Dedifferentiated amniotic fluid mesenchymal stem cell (primary cell): ENCODE data around the gene NSFL1C.

Experiments
- DNase-seq: peaks from one replicate; pipeline ENCODE4 v3.0.0-alpha.2; 2016; ENCODE audit errors: extremely low spot score

Gene NSFL1C

DNA sequence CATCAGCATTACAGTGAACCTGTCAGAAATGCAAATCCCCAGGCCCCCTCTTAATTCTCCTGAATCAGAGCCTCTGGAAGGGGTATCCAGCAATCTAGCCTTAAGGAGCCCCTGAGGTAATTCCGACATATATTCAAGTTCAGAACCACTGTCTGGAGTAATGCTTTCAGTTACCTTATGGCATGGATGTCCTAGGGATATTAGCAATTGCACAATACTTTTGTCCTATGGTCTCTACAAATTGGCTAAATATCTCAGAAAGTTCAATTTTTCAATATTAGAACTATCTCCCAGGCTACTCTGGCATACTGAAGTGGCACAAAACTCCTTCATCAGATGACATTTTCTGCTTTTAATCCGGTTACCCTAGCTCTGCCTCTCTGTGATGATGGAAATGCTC lies 6.4 kb downstream of the NSFL1C start:
- DNase-seq: no peak

DNA sequence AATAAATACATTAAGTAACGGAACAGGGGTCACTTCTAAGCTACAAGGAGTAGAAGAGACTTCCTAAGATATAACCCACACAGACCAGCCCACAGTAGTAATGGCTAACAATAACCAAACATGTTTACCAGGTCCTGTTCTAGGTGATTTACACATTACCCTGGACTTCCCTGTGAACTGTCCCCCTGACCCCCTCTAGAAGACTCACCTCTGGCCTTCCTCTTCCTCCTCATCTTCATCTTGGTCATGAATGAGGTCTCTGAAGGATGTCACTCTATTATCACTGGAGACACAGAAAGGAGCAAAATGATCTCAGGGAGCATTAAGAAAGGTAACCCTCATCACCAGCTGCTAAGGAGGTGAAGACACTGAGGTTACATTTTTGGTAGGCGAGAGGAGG lies 8.7 kb downstream of the NSFL1C start:
- DNase-seq: no peak

- no peak for DNase-seq
Observed at GRCh38 chr20:1456300-1456699, 10.3 kb downstream of the NSFL1C start.

GRCh38 chr20:1450926-1451491 lies 15.6 kb downstream of the NSFL1C start:
- DNase-seq: no peak

DNA sequence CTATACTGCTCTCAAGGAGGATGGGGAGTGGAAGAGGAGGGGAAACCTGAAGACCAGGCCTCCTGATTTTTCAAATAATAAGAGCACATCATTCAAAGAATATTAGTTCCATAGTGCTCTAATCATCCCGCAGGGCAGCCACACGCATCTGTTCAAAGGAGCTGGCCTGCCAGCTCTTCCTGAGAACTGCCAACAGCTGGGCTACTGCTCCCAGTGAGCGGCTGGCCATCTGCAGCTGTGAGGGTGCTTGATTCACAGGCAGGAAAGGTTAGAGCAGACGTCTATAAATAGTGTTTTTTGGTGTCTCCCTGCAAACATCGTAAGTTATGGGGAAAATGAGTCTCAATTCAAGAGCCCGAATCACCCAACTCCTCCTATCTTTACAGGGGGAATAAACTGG lies 17.3 kb downstream of the NSFL1C start:
- DNase-seq: no peak

GRCh38 chr20:1448081-1448620 lies 18.5 kb downstream of the NSFL1C start:
- DNase-seq: no peak

GRCh38 chr20:1446536-1446935 lies 20.1 kb downstream of the NSFL1C start:
- DNase-seq: no peak

GRCh38 chr20:1443085-1443484 lies 23.6 kb downstream of the NSFL1C start:
- DNase-seq: no peak

DNA sequence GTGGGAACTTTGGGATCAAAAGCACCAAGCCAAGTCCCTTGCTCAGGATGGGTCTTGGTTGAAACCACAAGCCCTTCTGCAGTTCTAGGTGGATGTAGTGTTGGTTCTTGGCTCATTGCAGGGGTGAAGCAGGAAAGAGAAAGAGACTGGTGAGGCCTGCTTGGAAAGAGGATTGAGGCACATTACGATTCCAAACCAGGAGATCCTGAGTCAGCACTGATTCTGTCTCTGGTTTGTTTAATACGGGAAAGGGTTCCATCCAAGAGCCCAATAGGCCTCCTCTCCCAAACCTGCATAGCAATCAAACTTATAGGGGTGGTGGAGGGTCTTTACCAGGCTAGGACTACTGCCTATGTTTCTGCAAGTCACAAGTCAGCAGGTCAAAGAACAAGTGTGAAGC lies 24.3 kb downstream of the NSFL1C start:
- no peak for DNase-seq

DNA sequence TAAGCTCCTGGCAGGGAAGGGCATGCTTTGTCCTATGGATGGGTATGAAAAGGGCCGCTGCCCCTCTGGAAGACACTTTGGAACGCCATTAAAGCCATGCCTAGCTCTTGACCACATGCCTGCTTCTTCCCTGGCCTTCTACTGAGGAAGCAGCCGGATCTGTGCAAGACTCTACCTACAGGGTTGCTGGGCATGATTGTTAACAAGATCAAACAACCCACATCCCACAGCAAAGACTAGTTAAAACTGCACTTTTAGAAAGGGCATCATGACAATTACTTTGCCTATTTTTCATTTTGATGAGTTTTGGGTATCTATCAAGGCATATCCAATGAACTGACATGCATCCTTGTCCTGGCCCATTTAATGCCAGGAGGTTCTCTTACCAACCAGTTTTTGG lies 25.5 kb downstream of the NSFL1C start:
- DNase-seq: no peak

DNA sequence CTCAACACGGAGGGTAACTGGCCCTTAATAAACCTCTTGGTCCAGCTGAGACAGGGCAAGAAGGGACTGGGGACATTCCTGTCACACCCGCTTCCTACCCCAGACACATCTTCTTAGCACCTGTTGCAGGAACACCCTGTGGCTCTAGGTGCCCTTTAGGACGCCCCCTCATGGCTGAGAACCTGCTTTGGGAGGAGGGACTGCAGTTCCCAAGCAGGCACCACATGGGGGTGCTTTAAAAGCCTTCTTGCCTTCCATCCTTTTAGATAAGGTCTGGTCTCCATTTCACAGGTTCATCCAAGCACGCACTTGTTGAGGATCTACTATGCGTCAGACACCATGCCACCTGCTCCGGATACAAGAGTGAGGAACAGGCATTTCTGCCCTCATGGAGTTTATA lies 26.6 kb downstream of the NSFL1C start:
- DNase-seq: no peak

DNA sequence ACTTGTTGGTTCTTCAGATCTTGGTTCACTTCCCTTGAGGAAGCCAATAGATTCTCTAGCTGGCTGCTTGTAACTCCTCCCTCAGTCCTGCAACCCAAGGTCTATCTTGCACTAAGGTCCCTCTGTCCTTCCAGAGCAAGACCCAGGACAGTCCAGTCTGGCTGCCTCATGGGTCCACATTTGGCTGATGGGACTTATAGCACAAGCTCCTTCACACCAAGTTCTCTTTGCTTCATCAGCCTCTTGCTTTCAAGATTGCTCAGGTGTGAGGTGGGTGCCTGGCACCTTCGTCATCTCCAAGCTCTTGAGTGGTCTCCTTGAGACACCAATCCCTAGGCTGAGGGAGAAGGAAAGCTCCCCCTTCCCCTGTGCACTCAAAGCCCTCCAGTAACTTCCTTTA lies 28.3 kb downstream of the NSFL1C start:
- DNase-seq: no peak

- DNase-seq: peak; percentile 37
Observed at GRCh38 chr20:1437235-1437904, 29.3 kb downstream of the NSFL1C start.

DNA sequence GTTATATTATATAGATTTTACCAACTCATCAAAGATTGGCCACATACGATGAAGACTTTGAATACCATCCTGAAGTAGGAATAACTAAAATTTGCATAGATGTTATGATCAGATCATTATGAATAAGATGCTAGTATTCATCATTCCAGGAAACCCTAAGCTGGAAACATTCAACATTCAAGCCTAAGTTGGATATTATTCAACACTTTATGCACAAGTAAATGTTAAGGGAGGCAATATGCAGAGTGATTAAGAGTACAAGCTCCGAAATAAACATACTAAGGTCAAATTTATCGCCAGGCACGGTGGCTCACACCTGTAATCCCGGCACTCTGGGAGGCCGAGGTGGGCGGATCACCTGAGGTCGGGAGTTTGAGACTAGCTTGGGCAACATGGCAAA lies 30.4 kb downstream of the NSFL1C start:
- DNase-seq: no peak

- no peak for DNase-seq
Observed at GRCh38 chr20:1435337-1435699, 31.3 kb downstream of the NSFL1C start.

DNA sequence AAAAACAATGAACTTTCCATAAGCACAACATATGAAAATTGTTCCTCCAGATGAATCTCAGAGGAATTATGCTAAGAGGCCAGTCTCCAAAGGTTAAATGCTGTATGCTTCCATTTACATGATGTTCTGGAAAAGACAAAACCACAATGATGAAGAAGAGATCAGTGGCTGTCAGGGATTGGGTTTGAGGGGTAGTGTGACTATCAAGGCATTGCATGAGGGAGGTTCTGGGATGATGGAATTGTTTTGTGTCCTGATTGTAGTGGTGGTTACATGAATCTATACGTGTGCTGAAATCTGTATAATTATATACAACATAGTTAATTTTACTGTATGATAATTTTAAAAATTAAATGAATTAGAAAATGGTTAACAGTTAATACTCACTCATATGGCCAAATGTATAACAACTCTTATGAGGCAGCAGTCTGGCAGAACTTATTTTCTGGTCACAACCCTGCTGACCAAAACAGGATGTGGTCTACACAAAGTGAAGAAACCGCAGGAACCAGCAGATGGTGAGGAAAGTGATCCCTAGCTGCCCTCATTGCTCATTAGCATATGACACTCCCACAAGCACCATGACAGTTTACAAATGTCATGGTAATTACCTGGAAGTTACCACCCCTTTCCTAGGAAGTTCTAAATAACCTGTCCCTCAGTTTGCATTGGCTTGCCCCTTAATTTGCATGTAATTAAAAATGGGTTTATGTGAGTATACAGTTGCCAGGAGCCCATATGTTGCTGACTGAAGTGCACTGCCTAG lies 31.9 kb downstream of the NSFL1C start:
- no peak for DNase-seq

DNA sequence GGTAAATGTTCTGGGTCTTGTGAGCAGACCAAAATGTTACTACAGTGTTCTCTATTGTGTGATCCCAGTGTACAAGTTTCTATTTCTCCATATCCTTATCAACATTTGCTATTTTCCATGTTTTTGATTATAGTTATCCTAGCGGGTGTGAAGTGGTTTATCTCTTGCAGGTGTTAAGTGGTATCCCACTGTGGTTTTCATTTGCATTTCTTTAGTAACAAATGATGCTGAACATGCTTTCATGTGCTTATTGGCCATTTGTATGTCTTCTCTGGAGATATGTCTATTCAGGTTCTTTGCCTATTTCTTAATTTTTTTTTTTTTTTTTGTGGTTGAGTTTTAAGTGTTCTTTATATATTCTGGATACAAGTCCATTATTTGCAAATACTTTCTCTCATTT lies 35.5 kb downstream of the NSFL1C start:
- no peak for DNase-seq

DNA sequence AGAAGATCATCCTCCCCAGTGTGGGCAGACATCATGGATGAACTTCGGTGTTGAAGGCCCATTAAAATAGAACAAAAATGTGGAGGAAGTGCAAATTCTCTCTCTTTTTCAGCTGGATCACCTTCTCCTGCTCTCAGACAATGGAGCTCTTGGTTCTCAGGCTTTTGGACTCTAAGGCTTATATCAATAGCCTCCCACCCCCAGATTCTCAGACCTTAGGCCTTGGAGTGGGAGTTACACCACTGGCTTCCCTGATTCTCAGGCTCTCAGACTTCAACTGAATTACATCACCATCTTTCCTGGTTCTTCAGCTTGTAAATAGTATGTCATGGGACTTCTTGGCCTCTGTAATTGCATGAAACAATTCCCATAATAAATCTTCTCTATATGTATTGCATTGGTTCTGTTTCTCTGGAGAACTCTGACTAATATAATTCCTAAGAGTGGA lies 36.6 kb downstream of the NSFL1C start:
- no peak for DNase-seq

- DNase-seq: no peak
Observed at GRCh38 chr20:1429143-1429728, 37.4 kb downstream of the NSFL1C start.

DNA sequence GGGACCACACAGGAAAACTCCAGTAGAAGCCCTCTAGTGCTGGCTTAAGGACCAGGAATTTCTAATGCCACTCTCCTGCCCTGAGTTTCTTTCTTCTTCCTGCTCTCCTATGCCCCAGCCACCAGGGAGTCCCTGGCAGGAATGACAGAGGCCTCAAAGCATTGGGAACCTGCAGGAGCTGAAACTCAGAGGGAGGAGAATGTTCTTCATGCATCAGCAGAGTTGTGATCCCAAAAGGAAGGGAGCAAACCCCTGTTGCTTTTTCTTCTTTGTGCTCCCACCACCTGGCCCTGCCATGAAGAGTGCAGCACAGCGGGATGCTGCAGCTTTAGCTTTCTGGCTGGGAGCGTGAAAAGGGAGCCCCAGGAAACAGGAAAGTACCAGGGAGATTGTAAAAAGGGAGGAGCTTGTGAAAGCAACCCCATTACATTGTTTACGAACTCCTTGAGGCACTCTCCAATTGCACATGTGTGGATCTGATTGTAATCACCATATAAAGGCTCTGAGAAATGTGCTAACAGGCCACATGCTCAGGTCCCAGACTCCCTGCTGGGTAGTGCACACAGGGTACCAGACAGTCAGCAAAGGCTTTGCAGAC lies 39.1 kb downstream of the NSFL1C start:
- DNase-seq: no peak

GRCh38 chr20:1426231-1426849 lies 40.3 kb downstream of the NSFL1C start:
- DNase-seq: no peak

DNA sequence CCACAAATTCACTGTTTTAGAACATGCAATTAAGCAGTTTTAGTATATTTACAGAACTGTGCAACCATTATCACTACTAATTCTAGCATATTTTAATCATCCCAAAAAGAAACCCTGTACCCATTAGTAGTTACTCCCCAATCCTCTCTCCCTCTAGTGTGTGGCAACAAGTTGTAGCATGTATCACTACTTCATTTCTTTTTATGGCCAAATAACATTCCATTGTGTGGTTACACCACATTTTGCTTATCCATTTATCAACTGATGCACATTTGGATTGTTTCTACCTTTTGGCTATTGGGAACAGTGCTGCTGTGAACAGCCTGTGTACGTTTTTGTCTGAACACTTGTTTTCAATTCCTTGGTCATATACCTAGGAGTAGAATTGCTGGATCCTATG lies 42.3 kb downstream of the NSFL1C start:
- no peak for DNase-seq
